ENCODE data around the gene FAM209B. TPM values are rescaled to one million over a fixed set of nuclear protein-coding genes. Genes with fewer than 3 reads are reported as not detected.

Gene FAM209B
- polyA plus RNA-seq, 3 donors = 0.66 to 1.6 (median 0.84) TPM

DNA sequence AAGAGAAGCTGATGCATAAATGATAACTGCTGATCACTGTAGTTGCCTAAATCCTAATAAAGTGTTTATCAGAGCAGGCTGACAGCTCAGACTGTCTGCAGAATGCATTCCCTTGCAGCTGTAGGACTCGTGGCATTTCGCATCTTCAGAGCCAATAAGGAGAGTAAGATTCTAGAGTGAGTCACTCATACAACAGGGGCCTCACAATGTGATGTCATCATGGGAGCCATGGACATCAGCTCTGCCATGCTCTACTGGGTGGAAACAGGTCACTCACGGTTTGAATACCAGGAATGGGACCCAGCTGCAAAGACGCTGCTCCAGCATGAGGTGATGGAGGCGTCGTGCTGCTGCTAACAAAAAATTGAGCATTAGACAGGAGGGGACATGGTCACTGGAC, 7.4 kb downstream of the FAM209B start:
- Histone ChIP-seq H3K27me3 (ENCODE audit: control insufficient read depth in 2 of 2, insufficient read depth in 2 of 2, low read length in 2 of 2) (no peaks in the 10 kb centered on the region), H3K27ac (ENCODE audit: low read depth in 1 of 2, low read length in 2 of 2) (no peak overlapping the region), H3K9me3 (replicated peaks in 1 of 2; ENCODE audit: control insufficient read depth in 1 of 2, insufficient read depth in 1 of 2, low read length in 2 of 2) (no peaks in the 10 kb centered on the region), H3K9ac (ENCODE audit: insufficient read depth, low read length, poor library complexity, severe bottlenecking) (no peak overlapping the region), H3K36me3 (replicated peaks in 1 of 2; ENCODE audit: control insufficient read depth in 1 of 2, insufficient read depth in 2 of 2, low read length in 2 of 2) (no peaks in the 10 kb centered on the region), H3K4me1 (ENCODE audit: control insufficient read depth in 1 of 2, insufficient read depth in 2 of 2, low read length in 2 of 2) (no peaks in the 10 kb centered on the region), H4K20me1 (ENCODE audit: insufficient read depth, low read length) (no peaks in the 10 kb centered on the region), H3K4me3 (replicated peaks in 1 of 3; ENCODE audit: low read depth in 2 of 3, low read length in 3 of 3) (no peak overlapping the region), H3K4me2 (replicated peaks; ENCODE audit: extremely low read depth, low read length, poor library complexity, severe bottlenecking) (no peak overlapping the region), H2AFZ (ENCODE audit: insufficient read depth, low read depth, low read length, poor library complexity, severe bottlenecking) (no peak overlapping the region), H3K79me2 (ENCODE audit: insufficient read depth, low read length) (no peaks in the 10 kb centered on the region)
- no peaks in the 10 kb centered on the region for H3K36me3 Mint-ChIP-seq
- no peak overlapping the region for H3K27ac Mint-ChIP-seq
- H3K9me3 Mint-ChIP-seq = peaks cover 0 to 2% (median 0%) of the 10 kb centered on the region in 7 donors
- DNase-seq = no peak
- H3K27me3 Mint-ChIP-seq (ENCODE audit: low read depth in 3 of 3) = peaks cover 0 to 11% (median 7%) of the 10 kb centered on the region in 3 donors
- WGBS (ENCODE audit: insufficient coverage) = 92% methylated on average over 6 of the region's 6 CpGs
- intact Hi-C loops (cut with micrococcal nuclease) = no loop called here
- H3K4me1 Mint-ChIP-seq = no peaks in the 10 kb centered on the region
- no peak overlapping the region for H3K4me3 Mint-ChIP-seq
- TF ChIP-seq, protein P1, sequence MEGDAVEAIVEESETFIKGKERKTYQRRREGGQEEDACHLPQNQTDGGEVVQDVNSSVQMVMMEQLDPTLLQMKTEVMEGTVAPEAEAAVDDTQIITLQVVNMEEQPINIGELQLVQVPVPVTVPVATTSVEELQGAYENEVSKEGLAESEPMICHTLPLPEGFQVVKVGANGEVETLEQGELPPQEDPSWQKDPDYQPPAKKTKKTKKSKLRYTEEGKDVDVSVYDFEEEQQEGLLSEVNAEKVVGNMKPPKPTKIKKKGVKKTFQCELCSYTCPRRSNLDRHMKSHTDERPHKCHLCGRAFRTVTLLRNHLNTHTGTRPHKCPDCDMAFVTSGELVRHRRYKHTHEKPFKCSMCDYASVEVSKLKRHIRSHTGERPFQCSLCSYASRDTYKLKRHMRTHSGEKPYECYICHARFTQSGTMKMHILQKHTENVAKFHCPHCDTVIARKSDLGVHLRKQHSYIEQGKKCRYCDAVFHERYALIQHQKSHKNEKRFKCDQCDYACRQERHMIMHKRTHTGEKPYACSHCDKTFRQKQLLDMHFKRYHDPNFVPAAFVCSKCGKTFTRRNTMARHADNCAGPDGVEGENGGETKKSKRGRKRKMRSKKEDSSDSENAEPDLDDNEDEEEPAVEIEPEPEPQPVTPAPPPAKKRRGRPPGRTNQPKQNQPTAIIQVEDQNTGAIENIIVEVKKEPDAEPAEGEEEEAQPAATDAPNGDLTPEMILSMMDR (IDR thresholded peaks at IDR 0.05) = no peak

GRCh38 chr20:56542489-56543030, 9.5 kb downstream of the FAM209B start:
- Histone ChIP-seq H4K20me1 (ENCODE audit: insufficient read depth, low read length) (no peaks in the 10 kb centered on the region), H3K79me2 (ENCODE audit: insufficient read depth, low read length) (no peaks in the 10 kb centered on the region), H3K36me3 (replicated peaks in 1 of 2; ENCODE audit: control insufficient read depth in 1 of 2, insufficient read depth in 2 of 2, low read length in 2 of 2) (no peaks in the 10 kb centered on the region), H3K4me3 (replicated peaks in 1 of 3; ENCODE audit: low read depth in 2 of 3, low read length in 3 of 3) (no peak overlapping the region), H2AFZ (ENCODE audit: insufficient read depth, low read depth, low read length, poor library complexity, severe bottlenecking) (no peak overlapping the region), H3K9me3 (replicated peaks in 1 of 2; ENCODE audit: control insufficient read depth in 1 of 2, insufficient read depth in 1 of 2, low read length in 2 of 2) (no peaks in the 10 kb centered on the region), H3K4me1 (ENCODE audit: control insufficient read depth in 1 of 2, insufficient read depth in 2 of 2, low read length in 2 of 2) (no peaks in the 10 kb centered on the region), H3K4me2 (replicated peaks; ENCODE audit: extremely low read depth, low read length, poor library complexity, severe bottlenecking) (no peak overlapping the region), H3K9ac (ENCODE audit: insufficient read depth, low read length, poor library complexity, severe bottlenecking) (no peak overlapping the region), H3K27ac (ENCODE audit: low read depth in 1 of 2, low read length in 2 of 2) (no peak overlapping the region), H3K27me3 (ENCODE audit: control insufficient read depth in 2 of 2, insufficient read depth in 2 of 2, low read length in 2 of 2) (no peaks in the 10 kb centered on the region)
- no peak overlapping the region for H3K27ac Mint-ChIP-seq
- H3K27me3 Mint-ChIP-seq (ENCODE audit: low read depth in 3 of 3) = peaks cover 2 to 17% (median 7%) of the 10 kb centered on the region in 3 donors
- H3K36me3 Mint-ChIP-seq = no peaks in the 10 kb centered on the region
- intact Hi-C loops (cut with micrococcal nuclease) = no loop called here
- TF ChIP-seq, protein P1 (IDR thresholded peaks at IDR 0.05) = no peak
- H3K4me1 Mint-ChIP-seq = no peaks in the 10 kb centered on the region
- peaks cover 0 to 2% (median 0%) of the 10 kb centered on the region in 7 donors for H3K9me3 Mint-ChIP-seq
- no peak overlapping the region for H3K4me3 Mint-ChIP-seq
- 100% methylated on average over 4 of the region's 9 CpGs for WGBS (ENCODE audit: insufficient coverage)
- no peak for DNase-seq

All from CD14-positive monocyte (primary cell).